WTC11 (cell line): ENCODE data around the gene RASL11B.

ENCODE experiments used
- OVOL2 ChIP-seq: fragments of 250-450 bp; sonication (Bioruptor Pico); IDR thresholded peaks from 2 replicates; pipeline ENCODE4 v1.9.0; 2021; ENCODE audit warnings: mild to moderate bottlenecking, borderline replicate concordance
- TEAD1 ChIP-seq: sonication (generic); formaldehyde crosslinking; IDR thresholded peaks from 2 replicates; pipeline ENCODE4 v1.8.0; 2022; ENCODE audit warnings: mild to moderate bottlenecking, missing genetic modification reagents
- TEAD4 ChIP-seq: sonication (generic); formaldehyde crosslinking; IDR thresholded peaks from 2 replicates; pipeline ENCODE4 v1.8.0; 2022; ENCODE audit warnings: mild to moderate bottlenecking, missing genetic modification reagents
- TF ChIP-seq, protein P1 (sequence below): fragments of 200-600 bp; IDR thresholded peaks from 2 replicates; pipeline ENCODE4 v1.8.0; 2022; ENCODE audit warnings: antibody characterized with exemption
- TF ChIP-seq, protein P2 (sequence below): sonication (generic); formaldehyde crosslinking; IDR thresholded peaks from 2 replicates; pipeline ENCODE4 v1.8.0; 2022; ENCODE audit warnings: mild to moderate bottlenecking, missing genetic modification reagents
- TF ChIP-seq, protein P3 (sequence below): sonication (generic); formaldehyde crosslinking; IDR thresholded peaks from 2 replicates; pipeline ENCODE4 v1.8.1; 2023; ENCODE audit warnings: mild to moderate bottlenecking, missing genetic modification reagents
- TF ChIP-seq, protein P4 (sequence below): sonication (generic); formaldehyde crosslinking; IDR thresholded peaks from 2 replicates; pipeline ENCODE4 v1.8.1; 2022; ENCODE audit warnings: low read depth, mild to moderate bottlenecking, moderate library complexity, missing genetic modification reagents, borderline replicate concordance

DNA sequence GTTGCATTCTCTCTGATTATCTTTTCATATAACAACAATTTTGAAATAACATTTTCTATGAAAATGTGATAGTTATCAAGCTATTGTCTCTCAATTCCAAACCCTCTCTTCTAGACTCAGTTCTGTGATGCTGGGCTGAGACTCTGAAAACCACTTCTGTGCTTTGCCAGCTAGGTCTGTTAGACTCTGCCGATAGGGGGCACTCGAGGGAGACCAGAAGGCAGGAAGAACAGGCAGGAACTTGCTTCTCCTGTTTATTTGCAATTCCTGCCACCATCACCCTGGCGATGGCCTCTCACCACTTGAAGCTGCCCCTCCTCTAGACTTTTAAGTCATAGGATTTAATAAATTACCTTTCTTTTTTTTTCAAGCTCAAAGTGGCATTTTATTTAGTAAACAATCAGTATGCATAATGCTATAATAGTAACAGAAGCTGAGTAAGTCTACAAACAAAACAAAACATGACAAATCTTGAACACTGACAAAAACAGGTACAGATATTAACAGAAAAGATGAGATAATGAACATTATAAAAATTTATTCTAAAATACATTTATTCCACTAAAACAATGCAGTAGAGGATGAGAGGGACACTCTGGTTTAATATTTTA lies 49.7 kb downstream of the RASL11B start:
- TF ChIP-seq, protein P1, sequence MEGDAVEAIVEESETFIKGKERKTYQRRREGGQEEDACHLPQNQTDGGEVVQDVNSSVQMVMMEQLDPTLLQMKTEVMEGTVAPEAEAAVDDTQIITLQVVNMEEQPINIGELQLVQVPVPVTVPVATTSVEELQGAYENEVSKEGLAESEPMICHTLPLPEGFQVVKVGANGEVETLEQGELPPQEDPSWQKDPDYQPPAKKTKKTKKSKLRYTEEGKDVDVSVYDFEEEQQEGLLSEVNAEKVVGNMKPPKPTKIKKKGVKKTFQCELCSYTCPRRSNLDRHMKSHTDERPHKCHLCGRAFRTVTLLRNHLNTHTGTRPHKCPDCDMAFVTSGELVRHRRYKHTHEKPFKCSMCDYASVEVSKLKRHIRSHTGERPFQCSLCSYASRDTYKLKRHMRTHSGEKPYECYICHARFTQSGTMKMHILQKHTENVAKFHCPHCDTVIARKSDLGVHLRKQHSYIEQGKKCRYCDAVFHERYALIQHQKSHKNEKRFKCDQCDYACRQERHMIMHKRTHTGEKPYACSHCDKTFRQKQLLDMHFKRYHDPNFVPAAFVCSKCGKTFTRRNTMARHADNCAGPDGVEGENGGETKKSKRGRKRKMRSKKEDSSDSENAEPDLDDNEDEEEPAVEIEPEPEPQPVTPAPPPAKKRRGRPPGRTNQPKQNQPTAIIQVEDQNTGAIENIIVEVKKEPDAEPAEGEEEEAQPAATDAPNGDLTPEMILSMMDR: peak; percentile 70
- TF ChIP-seq TEAD4 (no peak), OVOL2 (no peak), TEAD1 (no peak)
- TF ChIP-seq, protein P2, sequence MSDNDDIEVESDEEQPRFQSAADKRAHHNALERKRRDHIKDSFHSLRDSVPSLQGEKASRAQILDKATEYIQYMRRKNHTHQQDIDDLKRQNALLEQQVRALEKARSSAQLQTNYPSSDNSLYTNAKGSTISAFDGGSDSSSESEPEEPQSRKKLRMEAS (CRISPR knock-in tag): no peak
- TF ChIP-seq, protein P3, sequence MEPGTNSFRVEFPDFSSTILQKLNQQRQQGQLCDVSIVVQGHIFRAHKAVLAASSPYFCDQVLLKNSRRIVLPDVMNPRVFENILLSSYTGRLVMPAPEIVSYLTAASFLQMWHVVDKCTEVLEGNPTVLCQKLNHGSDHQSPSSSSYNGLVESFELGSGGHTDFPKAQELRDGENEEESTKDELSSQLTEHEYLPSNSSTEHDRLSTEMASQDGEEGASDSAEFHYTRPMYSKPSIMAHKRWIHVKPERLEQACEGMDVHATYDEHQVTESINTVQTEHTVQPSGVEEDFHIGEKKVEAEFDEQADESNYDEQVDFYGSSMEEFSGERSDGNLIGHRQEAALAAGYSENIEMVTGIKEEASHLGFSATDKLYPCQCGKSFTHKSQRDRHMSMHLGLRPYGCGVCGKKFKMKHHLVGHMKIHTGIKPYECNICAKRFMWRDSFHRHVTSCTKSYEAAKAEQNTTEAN (CRISPR knock-in tag): no peak
- TF ChIP-seq, protein P4, sequence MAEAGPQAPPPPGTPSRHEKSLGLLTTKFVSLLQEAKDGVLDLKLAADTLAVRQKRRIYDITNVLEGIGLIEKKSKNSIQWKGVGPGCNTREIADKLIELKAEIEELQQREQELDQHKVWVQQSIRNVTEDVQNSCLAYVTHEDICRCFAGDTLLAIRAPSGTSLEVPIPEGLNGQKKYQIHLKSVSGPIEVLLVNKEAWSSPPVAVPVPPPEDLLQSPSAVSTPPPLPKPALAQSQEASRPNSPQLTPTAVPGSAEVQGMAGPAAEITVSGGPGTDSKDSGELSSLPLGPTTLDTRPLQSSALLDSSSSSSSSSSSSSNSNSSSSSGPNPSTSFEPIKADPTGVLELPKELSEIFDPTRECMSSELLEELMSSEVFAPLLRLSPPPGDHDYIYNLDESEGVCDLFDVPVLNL (CRISPR knock-in tag): no peak
